ENCODE results near the gene MSRB3.

The MSRB3 gene

GRCh38 chr12:65372574-65372973 lies 94.1 kb downstream of the MSRB3 start:
- FAIRE-seq (no peak), DNase-seq (ENCODE audit: extremely low spot score, insufficient read length, low read depth) (no peak)

GRCh38 chr12:65384240-65384639 lies 105.8 kb downstream of the MSRB3 start:
- DNase-seq (ENCODE audit: extremely low spot score, insufficient read length, low read depth) (no peak), FAIRE-seq (no peak)

GRCh38 chr12:65387396-65387795 lies 108.9 kb downstream of the MSRB3 start:
- no peak for FAIRE-seq

GRCh38 chr12:65389436-65389835 lies 111.0 kb downstream of the MSRB3 start:
- FAIRE-seq, result no peak

More at GRCh38 chr12:65387396-65387795, 108.9 kb downstream of the MSRB3 start:
- no peak for DNase-seq (ENCODE audit: extremely low spot score, insufficient read length, low read depth)

GRCh38 chr12:65391711-65392110 lies 113.2 kb downstream of the MSRB3 start:
- DNase-seq (ENCODE audit: extremely low spot score, insufficient read length, low read depth) (no peak), FAIRE-seq (no peak)

More at GRCh38 chr12:65389436-65389835, 111.0 kb downstream of the MSRB3 start:
- DNase-seq (ENCODE audit: extremely low spot score, insufficient read length, low read depth), result no peak

GRCh38 chr12:65392491-65392890 lies 114.0 kb downstream of the MSRB3 start:
- FAIRE-seq, result no peak

GRCh38 chr12:65403188-65403587 lies 124.7 kb downstream of the MSRB3 start:
- FAIRE-seq, result no peak

More at GRCh38 chr12:65392491-65392890, 114.0 kb downstream of the MSRB3 start:
- no peak for DNase-seq (ENCODE audit: extremely low spot score, insufficient read length, low read depth)

GRCh38 chr12:65407388-65408149 lies 129.1 kb downstream of the MSRB3 start:
- no peak for DNase-seq (ENCODE audit: extremely low spot score, insufficient read length, low read depth)
- FAIRE-seq, result no peak

More at GRCh38 chr12:65403188-65403587, 124.7 kb downstream of the MSRB3 start:
- no peak for DNase-seq (ENCODE audit: extremely low spot score, insufficient read length, low read depth)

- FAIRE-seq, result no peak
These were observed 130.0 kb downstream of the MSRB3 start for GRCh38 chr12:65408441-65408840.

GRCh38 chr12:65409726-65410125 lies 131.2 kb downstream of the MSRB3 start:
- FAIRE-seq (no peak), DNase-seq (ENCODE audit: extremely low spot score, insufficient read length, low read depth) (no peak)

More at GRCh38 chr12:65408441-65408840, 130.0 kb downstream of the MSRB3 start:
- no peak for DNase-seq (ENCODE audit: extremely low spot score, insufficient read length, low read depth)

- no peak for DNase-seq (ENCODE audit: extremely low spot score, insufficient read length, low read depth)
- no peak for FAIRE-seq
These were observed 132.7 kb downstream of the MSRB3 start for GRCh38 chr12:65411171-65411570.

- FAIRE-seq (no peak), DNase-seq (ENCODE audit: extremely low spot score, insufficient read length, low read depth) (no peak)
These were observed 136.0 kb downstream of the MSRB3 start for GRCh38 chr12:65414526-65414925.

- no peak for FAIRE-seq
These were observed 137.3 kb downstream of the MSRB3 start for GRCh38 chr12:65415826-65416225.

GRCh38 chr12:65419284-65420072 lies 141.0 kb downstream of the MSRB3 start:
- FAIRE-seq (no peak), DNase-seq (ENCODE audit: extremely low spot score, insufficient read length, low read depth) (no peak)

More at GRCh38 chr12:65415826-65416225, 137.3 kb downstream of the MSRB3 start:
- no peak for DNase-seq (ENCODE audit: extremely low spot score, insufficient read length, low read depth)

GRCh38 chr12:65420941-65421340 lies 142.5 kb downstream of the MSRB3 start:
- FAIRE-seq (no peak), DNase-seq (ENCODE audit: extremely low spot score, insufficient read length, low read depth) (no peak)

- DNase-seq (ENCODE audit: extremely low spot score, insufficient read length, low read depth) (no peak), FAIRE-seq (no peak)
These were observed 149.2 kb downstream of the MSRB3 start for GRCh38 chr12:65427646-65428045.

GRCh38 chr12:65430006-65430405 lies 151.5 kb downstream of the MSRB3 start:
- no peak for FAIRE-seq
- no peak for DNase-seq (ENCODE audit: extremely low spot score, insufficient read length, low read depth)

- FAIRE-seq (no peak), DNase-seq (ENCODE audit: extremely low spot score, insufficient read length, low read depth) (no peak)
These were observed 152.3 kb downstream of the MSRB3 start for GRCh38 chr12:65430571-65431306.

- DNase-seq (ENCODE audit: extremely low spot score, insufficient read length, low read depth) (no peak), FAIRE-seq (no peak)
These were observed 153.6 kb downstream of the MSRB3 start for GRCh38 chr12:65432114-65432513.

- DNase-seq (ENCODE audit: extremely low spot score, insufficient read length, low read depth) (no peak), FAIRE-seq (no peak)
These were observed 154.2 kb downstream of the MSRB3 start for GRCh38 chr12:65432651-65433050.

Measured in GM18507 (cell line).